H9 (cell line): ENCODE measurements around the gene TMEM51. TPM values are rescaled to one million over a fixed set of nuclear protein-coding genes. Genes with fewer than 3 reads are reported as not detected.

Experiments used
- DNase-seq: peaks from one replicate; pipeline ENCODE4 v3.0.0-alpha.2; 2017
- H2AFZ ChIP-seq: one replicate; pipeline ENCODE4 v1.6.1; 2013; ENCODE audit warnings: mild to moderate bottlenecking, low read length, control low read depth, moderate library complexity
- H2AK5ac ChIP-seq: 2 replicates; pipeline ENCODE4 v1.6.1; 2013; ENCODE audit warnings: low read length, control low read depth, mixed read lengths; ENCODE audit not compliant: insufficient read length
- H2BK120ac ChIP-seq: one replicate; pipeline ENCODE4 v1.6.1; 2013; ENCODE audit warnings: low read depth, mild to moderate bottlenecking, low read length, control low read depth, inconsistent platforms; ENCODE audit not compliant: poor library complexity, severe bottlenecking
- H2BK12ac ChIP-seq: 2 replicates; pipeline ENCODE4 v1.6.1; 2013; ENCODE audit warnings: low read length, control low read depth, mixed read lengths, low read depth; ENCODE audit not compliant: insufficient read length
- H2BK15ac ChIP-seq: 2 replicates; pipeline ENCODE4 v1.6.1; 2013; ENCODE audit warnings: low read depth, low read length, control low read depth
- H2BK20ac ChIP-seq: one replicate; pipeline ENCODE4 v1.6.1; 2013; ENCODE audit warnings: low read depth, mild to moderate bottlenecking, low read length, control low read depth, inconsistent platforms; ENCODE audit not compliant: poor library complexity, severe bottlenecking
- H2BK5ac ChIP-seq: 2 replicates; pipeline ENCODE4 v1.6.1; 2013; ENCODE audit warnings: low read length, control low read depth, mixed read lengths; ENCODE audit not compliant: insufficient read length
- H3K14ac ChIP-seq: 2 replicates; pipeline ENCODE4 v1.6.1; 2013; ENCODE audit warnings: low read length, control low read depth; ENCODE audit not compliant: insufficient read depth
- H3K18ac ChIP-seq: 2 replicates; pipeline ENCODE4 v1.6.1; 2013; ENCODE audit warnings: low read depth, mild to moderate bottlenecking, mixed read lengths, low read length, control low read depth; ENCODE audit not compliant: insufficient read length
- H3K23ac ChIP-seq: 2 replicates; pipeline ENCODE4 v1.6.1; 2013; ENCODE audit warnings: low read length, control low read depth, mixed read lengths, low read depth; ENCODE audit not compliant: insufficient read length
- H3K23me2 ChIP-seq: 2 replicates; pipeline ENCODE4 v1.6.1; 2013; ENCODE audit warnings: low read depth, mild to moderate bottlenecking, mixed read lengths, low read length, control low read depth; ENCODE audit not compliant: insufficient read length, poor library complexity, severe bottlenecking
- H3K27ac ChIP-seq: 2 replicates; pipeline ENCODE4 v1.5.1; 2013; ENCODE audit warnings: low read length, control low read depth, mixed read lengths, low read depth; ENCODE audit not compliant: insufficient read length
- H3K27me3 ChIP-seq: 2 replicates; pipeline ENCODE4 v1.6.1; 2013; ENCODE audit warnings: low read length, control low read depth, inconsistent platforms; ENCODE audit not compliant: insufficient read depth
- H3K4ac ChIP-seq: 2 replicates; pipeline ENCODE4 v1.6.1; 2013; ENCODE audit warnings: low read depth, mild to moderate bottlenecking, control low read depth, inconsistent platforms, low read length, moderate library complexity
- H3K4me1 ChIP-seq: 2 replicates; pipeline ENCODE4 v1.6.1; 2013; ENCODE audit warnings: low read length, control low read depth, inconsistent platforms; ENCODE audit not compliant: insufficient read depth
- H3K4me2 ChIP-seq: 2 replicates; pipeline ENCODE4 v1.6.1; 2013; ENCODE audit warnings: low read length, control low read depth, mixed read lengths; ENCODE audit not compliant: insufficient read length, insufficient read depth
- H3K56ac ChIP-seq: 2 replicates; pipeline ENCODE4 v1.6.1; 2013; ENCODE audit warnings: low read depth, mild to moderate bottlenecking, mixed read lengths, low read length, control low read depth; ENCODE audit not compliant: insufficient read length
- H3K79me1 ChIP-seq: 2 replicates; pipeline ENCODE4 v1.6.1; 2013; ENCODE audit warnings: low read depth, mild to moderate bottlenecking, moderate library complexity, low read length, control low read depth, inconsistent platforms; ENCODE audit not compliant: insufficient read depth, poor library complexity, severe bottlenecking
- H3K79me2 ChIP-seq: 2 replicates; pipeline ENCODE4 v1.6.1; 2013; ENCODE audit warnings: low read length, control low read depth, inconsistent platforms; ENCODE audit not compliant: insufficient read depth
- H3K9ac ChIP-seq: 2 replicates; pipeline ENCODE4 v1.6.1; 2013; ENCODE audit warnings: low read length, control low read depth, mixed read lengths; ENCODE audit not compliant: insufficient read length; ENCODE audit errors: extremely low read depth
- H3K9me3 ChIP-seq: one replicate; pipeline ENCODE4 v1.6.1; 2013; ENCODE audit warnings: low read depth, low read length, inconsistent platforms; ENCODE audit not compliant: control insufficient read depth
- H3T11ph ChIP-seq: one replicate; pipeline ENCODE4 v1.6.1; 2013; ENCODE audit warnings: mild to moderate bottlenecking, low read length, control low read depth, inconsistent platforms
- H4K20me1 ChIP-seq: one replicate; pipeline ENCODE4 v1.6.1; 2013; ENCODE audit not compliant: control insufficient read depth, insufficient read length, insufficient read depth
- H4K5ac ChIP-seq: 2 replicates; pipeline ENCODE4 v1.6.1; 2013; ENCODE audit warnings: low read depth, mild to moderate bottlenecking, mixed read lengths, low read length, control low read depth; ENCODE audit not compliant: insufficient read length
- H4K8ac ChIP-seq: replicated peaks from 2 replicates; pipeline ENCODE4 v1.6.1; 2013; ENCODE audit warnings: low read length, control low read depth, mixed read lengths, low read depth; ENCODE audit not compliant: insufficient read length
- H4K91ac ChIP-seq: 2 replicates; pipeline ENCODE4 v1.6.1; 2013; ENCODE audit warnings: low read depth, mild to moderate bottlenecking, moderate library complexity, mixed read lengths, low read length, control low read depth; ENCODE audit not compliant: insufficient read length
- H3K27ac Mint-ChIP-seq, 3 experiments: 2 replicates in 2 of 3; 3 replicates in 1 of 3; pipeline ENCODE4 v1.8.0; 2020 to 2021; ENCODE audit warnings: mixed read lengths in 3 of 3, mild to moderate bottlenecking in 1 of 3, moderate library complexity in 1 of 3
- H3K27me3 Mint-ChIP-seq: 2 replicates; pipeline ENCODE4 v1.8.0; 2021; ENCODE audit warnings: low read depth, mild to moderate bottlenecking, moderate library complexity, mixed read lengths
- H3K36me3 Mint-ChIP-seq, 3 experiments: 2 replicates in 2 of 3; 3 replicates in 1 of 3; pipeline ENCODE4 v1.8.0; 2020 to 2021; ENCODE audit warnings: low read depth in 3 of 3, mixed read lengths in 3 of 3; ENCODE audit not compliant: insufficient read depth in 1 of 3
- H3K4me1 Mint-ChIP-seq, 2 experiments: 2 replicates each; pipeline ENCODE4 v1.8.0; 2020; ENCODE audit warnings: mixed read lengths in 2 of 2
- H3K4me3 Mint-ChIP-seq, 2 experiments: 2 replicates in 1 of 2; 3 replicates in 1 of 2; pipeline ENCODE4 v1.8.0; 2020 to 2021; ENCODE audit warnings: mild to moderate bottlenecking in 2 of 2, mixed read lengths in 2 of 2, moderate library complexity in 1 of 2
- H3K9me3 Mint-ChIP-seq, 2 experiments: 2 replicates in 1 of 2; 3 replicates in 1 of 2; pipeline ENCODE4 v1.8.0; 2020; ENCODE audit warnings: mild to moderate bottlenecking in 2 of 2, mixed read lengths in 2 of 2, moderate library complexity in 1 of 2
- WGBS: extraction: QIAGEN DNeasy Blood & Tissue Kit; methylation state at CpG from one replicate; pipeline ENCODE4 v1.1.7; 2013; ENCODE audit warnings: missing lambda C conversion rate, low lambda C conversion rate, mixed read lengths; ENCODE audit not compliant: insufficient read length; ENCODE audit errors: extremely low coverage; 5-methylcytosine and 5-hydroxymethylcytosine counted together
- total RNA-seq: library from RNA; stranded (reverse); gene quantifications from 2 replicates; pipeline ENCODE4 v1.2.1, GENCODE V29; 2021
- TF ChIP-seq, protein P1 (sequence below): fragments of 200-600 bp; sonication (generic); conservative IDR thresholded peaks from 3 replicates; pipeline ENCODE4 v1.8.0; 2021; ENCODE audit warnings: antibody characterized with exemption, mild to moderate bottlenecking

The TMEM51 gene
- total RNA-seq, 1 experiment from 2014 or later = 4.6 TPM

DNA sequence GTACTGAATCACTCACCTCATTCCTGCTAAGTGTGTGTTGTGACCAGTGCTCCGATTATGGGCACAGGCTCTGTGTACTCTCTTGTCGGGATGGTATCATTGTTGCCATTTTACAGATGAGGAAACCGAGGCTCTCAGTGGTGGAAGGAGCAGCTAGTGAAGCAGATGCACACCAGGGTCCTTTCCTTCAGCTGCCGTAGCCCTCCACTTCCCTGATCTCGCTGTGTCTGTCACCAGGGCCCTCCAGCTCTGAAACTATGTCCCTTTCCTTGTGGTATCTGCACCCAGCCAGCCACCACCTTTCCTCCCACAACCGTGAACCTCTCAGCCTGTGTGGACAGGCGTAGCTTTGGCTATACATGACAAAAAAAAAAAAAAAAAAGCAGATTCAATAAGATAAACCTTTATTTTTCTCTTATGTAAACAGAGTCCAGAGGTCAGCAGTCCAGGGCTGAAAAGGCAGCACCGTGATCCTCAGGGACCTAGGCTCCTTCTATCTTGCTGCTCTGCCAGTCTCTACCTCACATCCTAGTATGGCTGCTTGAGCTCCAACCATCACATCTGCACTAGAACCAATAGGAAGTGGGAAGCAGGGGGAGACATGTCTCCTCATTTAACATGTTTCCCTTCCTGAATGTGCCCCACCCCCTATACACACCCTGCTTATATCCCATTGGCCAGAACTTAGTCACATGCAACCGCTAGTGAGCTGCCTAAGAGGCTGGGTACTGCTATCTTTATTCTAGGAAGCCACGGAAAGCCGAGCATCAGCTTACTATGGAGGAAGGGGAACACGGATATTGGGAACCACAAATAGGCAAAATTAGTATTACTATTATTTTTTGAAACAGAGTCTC is 44.3 kb downstream of the TMEM51 start:
- H3K23me2 ChIP-seq = no peaks in the 10 kb centered on the region
- H3K4me3 Mint-ChIP-seq = peak overlapping the region in 1 of 2 experiments; percentile 45; a peak in 1 of 5 replicates
- H3K4ac ChIP-seq = no peak overlapping the region
- H3K27ac ChIP-seq = no peak overlapping the region
- no peak overlapping the region for H3K4me2 ChIP-seq
- no peak overlapping the region for H3T11ph ChIP-seq
- no peak overlapping the region for H2BK120ac ChIP-seq
- H3K14ac ChIP-seq = no peak overlapping the region
- no peak overlapping the region for H3K18ac ChIP-seq
- no peak overlapping the region for H2AK5ac ChIP-seq
- no peak overlapping the region for H4K8ac ChIP-seq
- H3K27me3 Mint-ChIP-seq = no peaks in the 10 kb centered on the region
- no peak overlapping the region for H4K91ac ChIP-seq
- DNase-seq = no peak
- no peak overlapping the region for H3K9ac ChIP-seq
- no peak overlapping the region for H3K56ac ChIP-seq
- no peaks in the 10 kb centered on the region; a peak in 1 of 7 replicates for H3K36me3 Mint-ChIP-seq
- H3K79me1 ChIP-seq = no peaks in the 10 kb centered on the region
- H3K27me3 ChIP-seq = no peaks in the 10 kb centered on the region
- H3K4me1 Mint-ChIP-seq = peaks cover 33 to 40% of the 10 kb centered on the region in 2 experiments
- H3K4me1 ChIP-seq = peaks cover 5% of the 10 kb centered on the region; the same call in 1 of the 2 replicates
- H2BK5ac ChIP-seq = no peak overlapping the region
- no peak overlapping the region for H4K5ac ChIP-seq
- no CpG with 5 or more reads among the region's 12 CpGs for WGBS
- no peak overlapping the region for H2AFZ ChIP-seq
- H3K27ac Mint-ChIP-seq = peak overlapping the region; percentile 81 to 97 (median 84)
- H3K9me3 Mint-ChIP-seq = no peaks in the 10 kb centered on the region
- H4K20me1 ChIP-seq = no peaks in the 10 kb centered on the region
- H3K79me2 ChIP-seq = no peaks in the 10 kb centered on the region
- H2BK20ac ChIP-seq = no peak overlapping the region
- H3K23ac ChIP-seq = no peak overlapping the region
- H3K9me3 ChIP-seq = no peaks in the 10 kb centered on the region
- TF ChIP-seq, protein P1, sequence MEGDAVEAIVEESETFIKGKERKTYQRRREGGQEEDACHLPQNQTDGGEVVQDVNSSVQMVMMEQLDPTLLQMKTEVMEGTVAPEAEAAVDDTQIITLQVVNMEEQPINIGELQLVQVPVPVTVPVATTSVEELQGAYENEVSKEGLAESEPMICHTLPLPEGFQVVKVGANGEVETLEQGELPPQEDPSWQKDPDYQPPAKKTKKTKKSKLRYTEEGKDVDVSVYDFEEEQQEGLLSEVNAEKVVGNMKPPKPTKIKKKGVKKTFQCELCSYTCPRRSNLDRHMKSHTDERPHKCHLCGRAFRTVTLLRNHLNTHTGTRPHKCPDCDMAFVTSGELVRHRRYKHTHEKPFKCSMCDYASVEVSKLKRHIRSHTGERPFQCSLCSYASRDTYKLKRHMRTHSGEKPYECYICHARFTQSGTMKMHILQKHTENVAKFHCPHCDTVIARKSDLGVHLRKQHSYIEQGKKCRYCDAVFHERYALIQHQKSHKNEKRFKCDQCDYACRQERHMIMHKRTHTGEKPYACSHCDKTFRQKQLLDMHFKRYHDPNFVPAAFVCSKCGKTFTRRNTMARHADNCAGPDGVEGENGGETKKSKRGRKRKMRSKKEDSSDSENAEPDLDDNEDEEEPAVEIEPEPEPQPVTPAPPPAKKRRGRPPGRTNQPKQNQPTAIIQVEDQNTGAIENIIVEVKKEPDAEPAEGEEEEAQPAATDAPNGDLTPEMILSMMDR = no peak
- no peak overlapping the region for H2BK12ac ChIP-seq
- no peak overlapping the region for H2BK15ac ChIP-seq
